Right hindlimb (tissue), 1 donor: ENCODE data around the gene TACO1.

Experiments used
- DNase-seq: peaks from one replicate; pipeline ENCODE4 v3.0.0-alpha.2; 2018

Gene TACO1

DNA sequence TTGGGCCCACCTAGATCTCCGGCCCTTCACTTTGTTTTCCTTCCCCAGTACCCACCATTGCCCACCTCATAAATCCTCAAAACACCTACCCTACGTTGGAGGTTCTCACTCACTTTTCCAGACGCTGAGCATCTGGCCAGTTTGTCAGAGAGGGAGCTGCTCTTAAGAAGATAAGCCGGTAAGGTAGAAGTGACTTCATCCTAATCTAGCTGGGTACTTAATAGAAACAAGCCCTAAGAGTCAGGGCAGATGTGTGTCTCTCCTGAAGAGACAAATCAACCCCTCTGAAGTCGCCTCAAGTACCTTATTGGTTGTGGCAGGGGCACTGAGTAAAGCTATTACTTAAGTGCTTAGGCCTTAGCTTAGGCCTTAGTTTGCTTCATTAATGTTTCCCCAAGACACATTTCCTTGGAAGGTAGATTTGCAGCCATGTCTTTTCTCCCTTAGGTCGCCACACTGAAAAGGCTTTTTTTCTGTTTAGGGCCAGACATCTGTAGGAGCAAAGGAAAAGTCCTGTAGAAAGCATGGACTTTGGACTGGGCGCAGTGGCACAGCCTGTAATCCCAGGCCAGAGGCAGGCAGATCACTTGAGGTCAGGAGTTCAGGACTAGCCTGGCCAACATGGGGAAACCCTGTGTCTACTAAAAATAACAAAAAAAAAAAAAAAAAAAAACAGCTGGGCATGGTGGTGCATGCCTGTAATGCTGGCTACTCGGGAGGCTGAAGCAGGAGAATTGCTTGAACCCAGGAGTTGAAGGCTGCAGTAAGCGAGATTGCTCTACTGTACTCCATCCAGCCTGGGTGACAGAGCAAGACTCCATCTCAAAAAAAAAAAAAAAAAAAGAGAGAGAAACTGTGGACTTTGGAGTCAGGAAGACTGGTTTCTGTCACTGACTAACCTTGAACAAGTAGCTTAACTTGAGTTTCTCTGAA is 1.0 kb downstream of the TACO1 start:
- no peak for DNase-seq

GRCh38 chr17:63609816-63610573 is 9.3 kb downstream of the TACO1 start:
- DNase-seq: no peak

DNA sequence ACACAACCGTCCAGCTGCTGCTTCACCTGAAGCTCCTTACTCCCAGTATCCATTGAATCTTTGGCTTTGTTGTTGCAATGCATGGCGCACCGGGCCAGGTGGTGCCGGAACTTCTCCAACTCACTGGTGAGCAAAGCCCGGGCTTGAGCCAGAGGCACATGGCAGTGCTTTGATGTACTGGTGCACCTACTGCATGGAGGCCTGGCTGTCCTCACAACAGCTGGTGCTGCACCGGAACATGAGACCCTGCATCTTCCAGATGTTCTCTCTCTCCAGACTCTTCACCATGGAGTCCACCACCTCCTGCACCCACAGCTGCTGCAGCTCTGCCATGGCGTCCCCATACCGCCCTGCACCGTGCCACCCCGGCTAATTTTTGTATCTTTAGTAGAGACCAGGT is 10.2 kb downstream of the TACO1 start:
- DNase-seq: no peak

GRCh38 chr17:63611354-63611753 is 10.7 kb downstream of the TACO1 start:
- no peak for DNase-seq

- DNase-seq: no peak
These were observed 13.0 kb downstream of the TACO1 start for GRCh38 chr17:63613663-63614062.

DNA sequence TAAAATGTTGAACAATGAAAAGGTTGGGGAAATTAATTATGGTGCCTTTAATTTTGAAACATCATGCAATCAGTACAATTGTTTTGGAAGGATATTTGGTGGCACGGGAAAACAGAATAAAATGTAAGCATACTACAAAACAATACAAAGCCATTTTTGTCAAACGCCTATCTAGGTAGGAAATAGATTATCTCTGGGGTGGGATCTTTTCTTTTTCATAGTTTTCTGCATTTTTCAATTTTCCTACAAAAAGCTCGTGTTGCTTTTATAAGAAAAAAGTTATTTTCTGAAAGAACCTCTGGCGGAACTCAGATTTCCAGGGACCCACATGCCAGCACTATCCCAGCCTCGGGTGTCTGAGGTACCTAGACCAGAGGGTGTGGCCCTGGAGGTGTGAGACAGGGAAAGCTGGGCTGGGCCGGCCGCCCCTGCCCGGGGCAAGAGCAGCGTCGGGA is 20.6 kb downstream of the TACO1 start:
- no peak for DNase-seq

GRCh38 chr17:63621684-63622573 is 21.2 kb downstream of the TACO1 start, which contains the start of gene MAP3K3:
Gene MAP3K3, plus strand, starts transcription at chr17:63622417. Its CDS starts 343 bp downstream, at chr17:63622760.
- peak; percentile 100 for DNase-seq

DNA sequence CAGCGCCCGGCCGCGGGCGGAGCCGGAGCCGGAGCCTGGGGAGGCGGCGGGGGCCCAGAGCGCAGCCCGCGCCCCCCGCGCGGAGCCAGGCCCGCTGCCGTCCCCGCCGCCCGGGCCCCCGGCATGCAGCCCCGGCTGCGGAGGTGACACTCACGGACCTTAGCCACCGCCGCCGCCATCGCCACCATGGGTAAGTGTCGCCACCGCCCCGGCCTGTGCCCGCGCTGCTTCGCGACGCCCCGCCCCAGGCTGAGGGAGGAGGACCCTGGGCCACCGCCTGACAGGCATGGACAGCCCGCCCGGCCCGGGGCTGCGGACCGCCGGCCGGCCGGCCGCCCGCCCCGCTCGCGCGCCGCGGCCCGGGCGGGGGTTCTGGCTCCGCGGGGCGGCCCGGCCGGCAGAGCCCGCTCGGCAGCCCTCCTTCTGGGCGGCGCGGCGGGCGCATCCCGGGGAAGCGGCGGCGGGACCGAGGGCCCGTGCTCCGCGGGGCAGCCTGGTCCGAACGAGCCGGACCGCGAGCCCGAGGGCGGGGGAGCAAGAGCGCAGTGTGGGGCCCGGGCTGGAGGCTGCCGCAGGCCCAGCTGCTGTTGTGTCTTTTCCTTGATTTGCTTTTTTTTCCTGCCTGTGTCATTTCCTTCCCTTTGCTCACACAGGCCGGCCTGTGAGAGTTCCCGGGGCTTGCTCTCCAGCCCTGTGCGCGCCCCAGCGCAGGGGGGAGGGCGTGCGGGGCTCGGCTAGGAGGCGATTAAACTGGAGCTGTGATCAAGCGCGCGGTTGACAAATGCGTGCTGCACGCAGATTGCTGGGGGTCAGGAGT is 22.1 kb downstream of the TACO1 start:
- DNase-seq: peak; percentile 77

GRCh38 chr17:63623786-63624530 is 23.3 kb downstream of the TACO1 start:
- no peak for DNase-seq

DNA sequence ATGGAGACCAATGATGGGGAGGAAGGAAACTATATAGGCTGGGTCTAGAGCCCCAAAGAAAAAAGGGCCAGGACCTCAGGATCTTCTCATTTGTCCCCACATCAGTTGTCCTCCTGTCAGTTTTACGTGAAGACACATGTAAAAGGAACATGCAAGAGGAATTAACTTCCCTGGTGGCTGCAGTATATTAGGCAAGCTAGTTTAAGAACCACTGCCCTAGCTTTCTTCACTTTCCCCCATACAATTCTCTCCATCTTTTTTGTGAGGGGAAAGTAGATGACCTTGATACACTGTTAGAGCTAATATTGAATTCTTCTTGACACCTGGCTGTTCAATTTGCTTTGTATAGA is 23.8 kb downstream of the TACO1 start:
- DNase-seq: no peak

DNA sequence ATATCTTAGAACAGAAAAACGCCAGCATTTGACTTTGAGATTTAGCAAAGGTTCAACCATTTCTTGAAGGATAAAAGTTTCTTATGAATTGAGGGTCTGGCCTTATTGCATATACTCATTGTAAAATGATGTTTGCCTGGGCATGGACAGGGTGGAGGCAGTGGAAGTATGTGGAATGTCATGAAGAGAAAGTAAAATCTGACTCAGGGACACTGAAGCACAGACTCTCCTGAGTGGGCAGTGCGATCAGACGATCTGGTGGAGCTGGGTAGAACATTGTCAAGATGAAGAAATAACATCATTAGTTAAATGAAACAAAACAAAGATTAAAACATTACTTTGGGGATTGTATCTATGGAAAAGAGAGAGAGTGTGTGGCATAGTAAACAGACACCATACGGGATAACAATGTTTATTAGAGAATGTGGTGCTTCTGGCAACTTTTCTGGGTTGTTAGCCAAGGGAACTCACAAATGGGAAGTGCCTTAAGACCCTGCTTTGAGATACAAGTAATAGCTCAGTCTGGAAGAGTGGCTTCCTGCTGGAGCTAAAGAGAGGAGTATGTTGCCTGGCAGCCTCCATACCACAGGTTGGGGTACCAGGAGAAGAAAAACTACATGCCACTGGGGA is 26.0 kb downstream of the TACO1 start:
- DNase-seq: no peak

DNA sequence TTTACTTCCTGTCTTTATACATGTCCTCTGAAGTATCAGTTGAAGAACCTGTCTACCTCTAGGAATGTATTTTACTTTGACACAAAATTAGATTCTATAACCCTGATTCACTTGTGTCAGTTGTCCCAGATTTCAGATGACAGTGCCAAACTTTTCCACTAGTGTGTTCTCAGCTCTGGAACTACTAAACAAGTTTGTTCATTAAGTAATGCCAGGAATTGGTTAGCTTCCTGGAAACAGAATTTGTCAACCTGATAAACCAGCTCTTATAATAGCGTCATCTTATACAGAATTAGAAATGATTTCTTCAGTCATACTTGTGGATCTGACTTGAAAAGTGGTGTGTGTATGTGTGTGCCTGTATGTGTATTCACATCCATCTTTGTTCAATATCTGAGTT is 28.9 kb downstream of the TACO1 start:
- no peak for DNase-seq

DNA sequence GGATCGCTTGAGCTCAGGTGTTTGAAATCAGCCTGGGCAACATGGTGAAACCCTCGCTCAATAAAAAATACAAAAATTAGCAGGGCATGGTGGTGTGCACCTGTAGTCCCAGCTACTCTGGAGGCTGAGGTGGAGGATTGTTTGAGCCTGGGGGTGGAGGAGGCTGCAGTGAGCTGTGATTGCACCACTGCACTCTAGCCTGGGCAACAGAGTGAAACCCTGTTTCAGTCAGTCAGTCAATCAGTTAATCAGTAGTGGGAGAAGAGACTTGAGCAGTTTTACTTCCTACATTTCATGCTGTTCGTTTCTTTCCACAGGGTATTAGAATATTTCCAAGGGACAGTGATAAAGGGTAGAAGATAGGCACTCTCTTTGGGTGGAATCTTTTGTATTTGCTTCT is 30.4 kb downstream of the TACO1 start:
- DNase-seq: no peak

DNA sequence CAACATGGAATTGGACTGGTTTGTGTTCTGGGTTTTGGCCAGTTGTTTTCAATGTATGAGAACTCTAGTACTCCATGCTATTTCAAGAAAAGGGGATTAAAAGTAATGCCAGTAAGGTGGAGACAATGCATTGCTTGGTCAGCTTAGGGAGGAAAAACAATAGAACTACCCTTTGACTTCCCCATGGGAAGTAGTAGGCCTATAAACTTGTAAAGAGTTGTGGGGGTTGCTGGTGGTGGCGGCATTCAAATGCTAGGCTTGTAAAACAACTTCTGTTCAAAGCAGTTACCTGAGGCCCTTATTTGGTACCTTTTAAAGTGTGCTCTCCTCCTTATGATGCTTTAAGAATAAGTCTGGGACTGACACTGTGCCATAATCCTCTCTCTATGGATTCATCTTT is 30.9 kb downstream of the TACO1 start:
- no peak for DNase-seq

GRCh38 chr17:63633742-63634141 is 33.0 kb downstream of the TACO1 start:
- no peak for DNase-seq

GRCh38 chr17:63634163-63634562 is 33.5 kb downstream of the TACO1 start:
- peak; percentile 28 for DNase-seq

GRCh38 chr17:63634816-63635215 is 34.1 kb downstream of the TACO1 start:
- DNase-seq: no peak

DNA sequence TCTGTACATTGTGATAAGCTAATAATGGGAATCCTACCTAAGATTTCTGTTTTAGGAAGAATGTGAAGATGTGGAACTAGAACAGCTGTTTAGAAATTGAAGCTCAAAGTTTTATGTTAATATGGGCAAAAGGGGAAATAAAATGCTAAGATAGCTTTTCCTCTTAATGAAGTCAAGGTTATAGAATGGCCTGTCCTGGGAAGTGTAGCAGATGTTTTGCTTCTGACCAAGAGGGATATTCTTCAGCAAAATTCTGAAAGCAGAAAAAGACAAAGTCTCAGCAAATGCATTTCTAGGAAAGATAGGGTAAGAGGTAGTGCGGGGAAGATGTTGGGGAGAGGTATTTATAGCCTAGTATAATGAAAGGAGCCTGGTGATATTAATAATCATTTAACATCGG is 34.6 kb downstream of the TACO1 start:
- no peak for DNase-seq

DNA sequence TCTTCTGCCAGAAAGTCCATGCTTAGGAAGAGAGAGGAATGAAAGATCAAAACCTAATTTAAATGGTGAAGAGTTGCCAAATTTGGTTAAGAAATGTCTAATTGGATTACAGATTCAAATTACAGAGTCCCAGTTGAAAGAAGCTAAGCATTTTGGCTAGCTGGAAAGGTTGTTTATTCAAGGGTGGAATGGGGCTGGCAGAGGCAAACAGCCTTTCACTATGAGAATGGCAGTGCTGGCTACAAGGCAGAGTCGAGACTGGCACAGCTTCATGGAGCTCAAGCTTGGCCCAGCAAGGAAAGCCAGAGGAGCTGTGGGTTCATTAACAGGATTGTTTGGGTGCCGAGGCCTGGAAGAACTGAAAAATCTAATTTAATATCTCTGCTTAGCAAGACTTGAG is 35.1 kb downstream of the TACO1 start:
- no peak for DNase-seq

DNA sequence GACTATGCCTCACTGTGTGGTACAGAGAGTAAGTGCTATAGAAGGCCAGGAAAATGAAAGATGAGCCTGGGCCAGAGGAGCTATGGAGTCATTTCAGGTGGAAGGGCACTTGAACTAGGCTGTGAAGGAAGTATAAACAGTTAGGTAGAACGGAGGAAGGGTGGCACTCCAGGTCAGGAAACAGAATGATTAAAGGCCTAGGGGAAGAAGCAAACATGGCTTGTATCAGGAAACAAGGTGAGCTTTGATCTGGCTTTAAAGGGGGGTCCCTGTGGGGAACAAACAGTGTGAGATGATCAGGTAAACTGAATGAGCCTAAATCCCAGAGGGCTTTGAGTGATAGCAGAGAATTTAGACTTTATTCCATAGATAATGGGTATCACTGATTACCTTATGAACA is 38.4 kb downstream of the TACO1 start:
- DNase-seq: no peak

- no peak for DNase-seq
These were observed 39.3 kb downstream of the TACO1 start for GRCh38 chr17:63640038-63640437.
